PC-3 (cell line): ENCODE data around the gene MN1. TPM values are rescaled to one million over a fixed set of nuclear protein-coding genes. Genes with fewer than 3 reads are reported as not detected.

ENCODE experiments used
- ATAC-seq: fragments of 200-7000 bp; cut with Tn5 transposase; 2 replicates; pipeline ENCODE4 v1.9.1; 2020; ENCODE audit warnings: mild to moderate bottlenecking, moderate library complexity
- BruUV-seq: library from RNA; stranded (reverse); fragments of 400-500 nt; replicated peaks from 2 replicates; lab custom pipeline; 2021; lab: Mats Ljungman, UMichigan
- CTCF ChIA-PET: fragments of 300-600 bp; sonication (Branson Sonifier 250); formaldehyde crosslinking; loops from one replicate; lab custom pipeline; 2022; ENCODE audit warnings: antibody characterized with exemption; lab: Charles Lee
- POLR2A ChIA-PET: fragments of 300-600 bp; sonication (Branson Sonifier 250); formaldehyde crosslinking; loops from one replicate; lab custom pipeline; 2022; ENCODE audit warnings: antibody characterized with exemption; ENCODE audit not compliant: unreplicated experiment; lab: Charles Lee
- DNase-seq: peaks from one replicate; pipeline ENCODE4 v3.0.0-alpha.2; 2015
- H2AFZ ChIP-seq: fragments of 300-600 bp; sonication (generic); 2 replicates; pipeline ENCODE4 v1.6.0; 2016; ENCODE audit warnings: antibody characterized with exemption, low read length
- H3F3A ChIP-seq: fragments of 300-600 bp; sonication (generic); one replicate; pipeline ENCODE4 v1.6.0; 2017; ENCODE audit warnings: antibody characterized with exemption, low read length, control low read depth, mild to moderate bottlenecking; ENCODE audit not compliant: unreplicated experiment
- H3K27ac ChIP-seq: fragments of 300-600 bp; sonication (generic); 2 replicates; pipeline ENCODE4 v1.5.1; 2016; ENCODE audit warnings: mild to moderate bottlenecking, low read length
- H3K27me3 ChIP-seq: fragments of 300-600 bp; sonication (generic); 2 replicates; pipeline ENCODE4 v1.6.1; 2016; ENCODE audit warnings: low read length, mixed read lengths
- H3K36me3 ChIP-seq: fragments of 300-600 bp; sonication (generic); 2 replicates; pipeline ENCODE4 v1.6.1; 2016; ENCODE audit warnings: low read depth, mixed run types, low read length, mixed read lengths
- H3K4me1 ChIP-seq: fragments of 300-600 bp; sonication (generic); 2 replicates; pipeline ENCODE4 v1.5.1; 2016; ENCODE audit warnings: low read length; ENCODE audit not compliant: insufficient read depth
- H3K4me2 ChIP-seq: fragments of 300-600 bp; sonication (generic); 2 replicates; pipeline ENCODE4 v1.6.0; 2016; ENCODE audit warnings: low read length
- H3K4me3 ChIP-seq: fragments of 300-600 bp; sonication (generic); 2 replicates; pipeline ENCODE4 v1.5.1; 2016; ENCODE audit warnings: mild to moderate bottlenecking, low read length, mixed read lengths
- H3K79me2 ChIP-seq: fragments of 300-600 bp; sonication (generic); 2 replicates; pipeline ENCODE4 v1.6.1; 2017; ENCODE audit warnings: low read length, mixed read lengths
- H3K9ac ChIP-seq: fragments of 300-600 bp; sonication (generic); 2 replicates; pipeline ENCODE4 v1.6.0; 2016; ENCODE audit warnings: mild to moderate bottlenecking, low read length
- H3K9me2 ChIP-seq: fragments of 300-600 bp; sonication (generic); replicated peaks from 2 replicates; pipeline ENCODE4 v1.6.1; 2016; ENCODE audit warnings: mixed run types, low read length, mixed read lengths
- H3K9me3 ChIP-seq: fragments of 300-600 bp; sonication (generic); 2 replicates; pipeline ENCODE4 v1.6.1; 2016; ENCODE audit warnings: low read length, mixed read lengths
- H4K20me1 ChIP-seq: fragments of 300-600 bp; sonication (generic); 2 replicates; pipeline ENCODE4 v1.6.1; 2016; ENCODE audit warnings: low read length, mixed read lengths
- CTCF ChIP-seq: fragments of 300-600 bp; sonication (generic); conservative IDR thresholded peaks from 2 replicates; pipeline ENCODE4 v1.5.1; 2017; ENCODE audit warnings: antibody characterized with exemption, low read depth, mild to moderate bottlenecking, low read length
- EZH2 ChIP-seq: fragments of 300-600 bp; sonication (generic); IDR thresholded peaks from one replicate; pipeline ENCODE4 v1.6.1; 2017; ENCODE audit warnings: antibody characterized with exemption, mild to moderate bottlenecking, low read length; ENCODE audit not compliant: unreplicated experiment
- EZH2phosphoT487 ChIP-seq: fragments of 300-600 bp; sonication (generic); IDR thresholded peaks from 2 replicates; pipeline ENCODE4 v1.6.1; 2018; ENCODE audit warnings: mild to moderate bottlenecking, antibody characterized with exemption, low read length, borderline replicate concordance
- intact Hi-C: fragments of 100-400 bp; cut with micrococcal nuclease; formaldehyde crosslinking; loops from 2 replicates; pipeline ENCODE4 v1.9.0; 2023
- total RNA-seq: library from RNA; depleted of rRNA; stranded (reverse); fragments of >200 nt; gene quantifications from 2 replicates; pipeline ENCODE4 v1.2.3, GENCODE V29; 2014

The MN1 gene
- total RNA-seq, 1 experiment from 2014 or later = 2.7 TPM

GRCh38 chr22:27715106-27715505 is 86.5 kb downstream of the MN1 start:
- Histone ChIP-seq H3K9me3 (no peaks in the 10 kb centered on the region), H3K27ac (no peak overlapping the region), H3K9ac (no peak overlapping the region), H3K79me2 (no peaks in the 10 kb centered on the region), H3K36me3 (no peaks in the 10 kb centered on the region), H3K27me3 (no peaks in the 10 kb centered on the region), H3K9me2 (no peaks in the 10 kb centered on the region), H3K4me2 (no peak overlapping the region), H3F3A (no peaks in the 10 kb centered on the region), H4K20me1 (no peaks in the 10 kb centered on the region), H2AFZ (no peak overlapping the region), H3K4me1 (peaks cover 16% of the 10 kb centered on the region), H3K4me3 (no peak overlapping the region)
- TF ChIP-seq EZH2 (no peak), EZH2phosphoT487 (no peak), CTCF (no peak; the same call in 1 of the 2 replicates)
- no TSS peak for BruUV-seq
- intact Hi-C loops = no loop called here
- ChIA-PET POLR2A (no interaction called here), CTCF (no interaction called here)
- no peak for ATAC-seq
- no peak for DNase-seq

- H3K9me3 ChIP-seq = no peaks in the 10 kb centered on the region
- no peak overlapping the region for H3K27ac ChIP-seq
- H4K20me1 ChIP-seq = no peaks in the 10 kb centered on the region
- no peaks in the 10 kb centered on the region for H3K79me2 ChIP-seq
- no peak overlapping the region for H2AFZ ChIP-seq
- H3K9ac ChIP-seq = no peak overlapping the region
- H3K9me2 ChIP-seq = no peaks in the 10 kb centered on the region
- no peaks in the 10 kb centered on the region for H3F3A ChIP-seq
- no peaks in the 10 kb centered on the region for H3K27me3 ChIP-seq
- H3K4me1 ChIP-seq = peaks cover 16% of the 10 kb centered on the region
- ChIA-PET CTCF (no interaction called here), POLR2A (no interaction called here)
- H3K4me3 ChIP-seq = no peak overlapping the region
- no peak for DNase-seq
- H3K36me3 ChIP-seq = no peaks in the 10 kb centered on the region
- intact Hi-C loops = no loop called here
- ATAC-seq = no peak
- BruUV-seq = no TSS peak
- no peak overlapping the region for H3K4me2 ChIP-seq
- no peak for TF ChIP-seq CTCF
Observed at GRCh38 chr22:27714068-27714467, 87.5 kb downstream of the MN1 start.

GRCh38 chr22:27713461-27713860 is 88.1 kb downstream of the MN1 start:
- H3K4me2 ChIP-seq = no peak overlapping the region
- CTCF ChIA-PET = no interaction called here
- no peak overlapping the region for H2AFZ ChIP-seq
- TF ChIP-seq CTCF = no peak
- no peak for TF ChIP-seq EZH2
- TF ChIP-seq EZH2phosphoT487 = no peak
- ATAC-seq (no peak), DNase-seq (no peak)
- BruUV-seq = no TSS peak
- no peaks in the 10 kb centered on the region for H3K9me3 ChIP-seq
- no peaks in the 10 kb centered on the region for H4K20me1 ChIP-seq
- H3K4me1 ChIP-seq = peaks cover 10% of the 10 kb centered on the region
- H3K9ac ChIP-seq = no peak overlapping the region
- no peaks in the 10 kb centered on the region for H3K27me3 ChIP-seq
- no peak overlapping the region for H3K4me3 ChIP-seq
- no peaks in the 10 kb centered on the region for H3K9me2 ChIP-seq
- intact Hi-C loops = no loop called here
- POLR2A ChIA-PET = no interaction called here
- H3F3A ChIP-seq = no peaks in the 10 kb centered on the region
- no peaks in the 10 kb centered on the region for H3K79me2 ChIP-seq
- H3K36me3 ChIP-seq = no peaks in the 10 kb centered on the region
- no peak overlapping the region for H3K27ac ChIP-seq
